ENCODE results near the gene ABHD15. TPM values are rescaled to one million over a fixed set of nuclear protein-coding genes. Genes with fewer than 3 reads are reported as not detected.

The ABHD15 gene
- total RNA-seq, 4 donors from 2014 or later = 6.8 to 18.3 (median 11.9) TPM

DNA sequence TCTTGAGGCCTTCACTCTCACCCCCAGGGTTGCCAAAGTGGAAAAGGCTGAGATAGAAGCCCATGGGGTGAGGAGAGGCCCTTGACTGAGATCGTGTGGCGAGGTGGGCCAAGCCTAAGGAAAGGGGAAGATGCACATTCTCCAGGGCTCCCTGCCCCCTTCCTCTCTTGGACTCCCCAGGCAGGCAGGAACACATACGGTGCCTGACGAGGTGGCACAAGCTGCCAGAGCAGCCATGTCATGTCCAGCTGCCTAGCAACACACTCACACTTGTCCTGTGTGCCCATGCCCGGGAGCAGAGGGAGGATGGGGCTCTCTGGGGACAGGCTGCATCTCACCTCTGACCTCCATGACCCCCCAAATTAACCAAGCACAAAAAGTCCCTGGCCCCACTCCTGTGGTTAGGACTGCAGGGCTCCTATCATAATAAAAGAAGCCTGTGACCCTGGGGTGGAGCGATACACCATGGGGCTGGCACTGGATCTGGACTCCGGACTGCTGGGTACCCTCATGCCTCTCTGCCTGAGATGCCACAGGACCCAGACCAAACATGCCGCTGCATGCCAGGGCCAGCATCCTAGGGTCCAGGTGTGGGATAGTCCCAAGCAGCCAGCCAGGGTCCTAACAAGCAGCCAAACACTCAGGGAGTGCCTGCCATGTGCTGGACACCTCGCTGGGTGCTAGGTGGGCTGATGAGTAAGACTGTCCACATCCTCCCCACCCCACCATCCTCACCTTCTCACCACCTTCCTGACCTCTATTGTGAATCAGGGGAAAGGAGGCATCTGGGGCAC is 20.0 kb upstream of the ABHD15 start:
- peaks cover 10 to 19% (median 18%) of the 10 kb centered on the region in 4 donors for H3K36me3 ChIP-seq
- H3K9me3 ChIP-seq = no peaks in the 10 kb centered on the region
- TF ChIP-seq POLR2A (IDR thresholded peaks at IDR 0.05; ENCODE audit: low read depth) (no peak), EP300 (IDR thresholded peaks at IDR 0.05) (no peak), POLR2AphosphoS5 (IDR thresholded peaks at IDR 0.05) (no peak)
- TF ChIP-seq, protein P1, sequence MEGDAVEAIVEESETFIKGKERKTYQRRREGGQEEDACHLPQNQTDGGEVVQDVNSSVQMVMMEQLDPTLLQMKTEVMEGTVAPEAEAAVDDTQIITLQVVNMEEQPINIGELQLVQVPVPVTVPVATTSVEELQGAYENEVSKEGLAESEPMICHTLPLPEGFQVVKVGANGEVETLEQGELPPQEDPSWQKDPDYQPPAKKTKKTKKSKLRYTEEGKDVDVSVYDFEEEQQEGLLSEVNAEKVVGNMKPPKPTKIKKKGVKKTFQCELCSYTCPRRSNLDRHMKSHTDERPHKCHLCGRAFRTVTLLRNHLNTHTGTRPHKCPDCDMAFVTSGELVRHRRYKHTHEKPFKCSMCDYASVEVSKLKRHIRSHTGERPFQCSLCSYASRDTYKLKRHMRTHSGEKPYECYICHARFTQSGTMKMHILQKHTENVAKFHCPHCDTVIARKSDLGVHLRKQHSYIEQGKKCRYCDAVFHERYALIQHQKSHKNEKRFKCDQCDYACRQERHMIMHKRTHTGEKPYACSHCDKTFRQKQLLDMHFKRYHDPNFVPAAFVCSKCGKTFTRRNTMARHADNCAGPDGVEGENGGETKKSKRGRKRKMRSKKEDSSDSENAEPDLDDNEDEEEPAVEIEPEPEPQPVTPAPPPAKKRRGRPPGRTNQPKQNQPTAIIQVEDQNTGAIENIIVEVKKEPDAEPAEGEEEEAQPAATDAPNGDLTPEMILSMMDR (IDR thresholded peaks at IDR 0.05) = no peak
- peak overlapping the region; percentile 85 to 99 (median 88) for H3K4me3 ChIP-seq
- no peaks in the 10 kb centered on the region for H3K27me3 ChIP-seq
- WGBS = 81% methylated on average over 5 of the region's 9 CpGs
- H3K27ac ChIP-seq (replicated peaks in 1 of 4) = peak overlapping the region; percentile 85 to 94 (median 88)
- peaks cover 73 to 92% (median 85%) of the 10 kb centered on the region in 4 donors for H3K4me1 ChIP-seq
- no peak for DNase-seq (ENCODE audit: extremely low spot score)
- intact Hi-C loops (cut with DNase I) = loop anchor here (5.0 kb wide), 1 partner anchor 40 kb away; no protein-coding TSS in a partner anchor

DNA sequence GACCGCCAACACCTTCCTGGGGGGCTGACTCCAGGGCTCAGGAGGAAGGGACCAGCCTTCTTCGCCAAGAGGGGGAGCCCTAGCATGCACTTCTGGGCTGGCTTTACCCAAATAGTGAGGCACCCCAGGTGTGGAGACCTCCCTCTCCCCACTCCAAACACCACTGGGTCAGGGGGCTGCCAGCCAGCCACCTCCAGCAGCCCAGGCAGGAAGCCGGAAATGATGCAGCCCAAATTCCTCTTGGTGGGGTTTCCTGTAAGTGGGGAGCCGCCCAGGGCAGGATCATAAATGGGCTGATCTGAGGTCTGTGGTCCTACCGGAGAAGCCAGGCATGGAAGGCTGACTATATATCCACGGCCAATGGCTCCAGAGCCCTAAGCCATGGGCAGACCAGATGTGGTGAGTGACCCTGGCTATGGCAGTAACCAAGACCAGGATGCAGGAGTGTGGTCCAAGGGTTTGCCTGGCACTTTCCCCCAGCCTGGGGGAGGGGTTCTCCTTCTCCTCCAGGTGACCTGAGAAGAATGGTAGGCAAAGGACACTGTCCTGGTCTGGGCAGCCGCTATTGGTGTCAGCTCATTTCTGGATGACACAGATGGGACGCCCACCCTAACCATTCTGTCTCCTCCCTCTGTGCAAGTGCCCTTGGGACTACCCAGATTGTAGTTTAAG is 18.4 kb upstream of the ABHD15 start:
- DNase-seq (ENCODE audit: extremely low spot score) = no peak
- TF ChIP-seq POLR2AphosphoS5 (IDR thresholded peaks at IDR 0.05) = peak; percentile 46 to 57
- no peak for TF ChIP-seq EP300 (IDR thresholded peaks at IDR 0.05)
- TF ChIP-seq, protein P1 (IDR thresholded peaks at IDR 0.05) = peak in 1 of 3 experiments; percentile 6
- WGBS = 52% methylated on average over 5 of the region's 8 CpGs

DNA sequence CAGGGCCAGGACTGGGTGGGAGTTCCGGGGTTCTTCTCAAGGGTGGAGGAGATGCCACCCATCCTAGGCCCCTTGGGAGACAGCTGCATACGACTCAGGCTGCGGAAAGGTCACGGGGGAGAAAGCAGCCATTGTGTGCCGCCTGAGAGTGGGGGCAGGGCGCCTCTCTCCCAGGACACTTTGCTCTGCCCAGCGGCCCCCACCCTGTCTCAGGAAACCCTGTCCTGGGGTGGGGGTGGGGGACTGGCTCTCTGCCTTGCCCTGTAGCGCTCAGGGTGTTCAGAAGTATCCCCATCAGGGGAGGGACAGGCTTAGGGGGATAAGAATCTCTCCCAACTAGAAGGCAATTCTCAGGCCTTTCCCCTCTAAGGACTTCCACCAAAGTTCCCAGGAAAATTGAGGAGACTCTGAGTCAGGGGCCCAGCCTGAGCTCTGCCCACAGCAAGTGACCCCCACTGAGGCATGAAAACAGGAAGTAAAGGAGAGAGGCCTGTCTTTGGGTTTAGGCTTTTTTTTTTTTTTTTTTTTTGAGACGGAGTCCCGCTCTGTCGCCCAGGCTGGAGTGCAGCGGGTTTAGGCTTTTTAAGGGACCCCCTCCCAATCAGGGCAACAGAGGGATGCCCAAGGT is 17.7 kb upstream of the ABHD15 start:
- intact Hi-C loops (cut with DNase I) = loop anchor here (5.0 kb wide), 2 partner anchors 33 to 43 kb away; no protein-coding TSS in a partner anchor
- Histone ChIP-seq H3K4me1 (peaks cover 62 to 90% (median 78%) of the 10 kb centered on the region in 4 donors), H3K27ac (replicated peaks in 1 of 4) (peak overlapping the region; percentile 75 to 90 (median 82)), H3K27me3 (no peaks in the 10 kb centered on the region), H3K36me3 (peaks cover 16 to 41% (median 36%) of the 10 kb centered on the region in 4 donors), H3K9me3 (no peaks in the 10 kb centered on the region), H3K4me3 (peak overlapping the region; percentile 32 to 50 (median 36))
- TF ChIP-seq EP300 (IDR thresholded peaks at IDR 0.05) (no peak), POLR2AphosphoS5 (IDR thresholded peaks at IDR 0.05) (peak in 1 of 2 donors; percentile 19)
- TF ChIP-seq, protein P1 (IDR thresholded peaks at IDR 0.05) = no peak
- WGBS = 53% methylated on average over 8 of the region's 12 CpGs
- no peak for DNase-seq (ENCODE audit: extremely low spot score)

More for the DNA sequence above, 18.4 kb upstream of the ABHD15 start:
- H3K4me1 ChIP-seq = peaks cover 64 to 92% (median 81%) of the 10 kb centered on the region in 4 donors
- no peaks in the 10 kb centered on the region for H3K9me3 ChIP-seq
- peak overlapping the region; percentile 32 to 50 (median 36) for H3K4me3 ChIP-seq
- intact Hi-C loops (cut with DNase I) = loop anchor here (5.0 kb wide), 1 partner anchor 42 kb away; no protein-coding TSS in a partner anchor
- H3K36me3 ChIP-seq = peaks cover 16 to 34% (median 32%) of the 10 kb centered on the region in 4 donors
- H3K27ac ChIP-seq (replicated peaks in 1 of 4) = peak overlapping the region; percentile 75 to 90 (median 82)
- H3K27me3 ChIP-seq = no peaks in the 10 kb centered on the region

DNA sequence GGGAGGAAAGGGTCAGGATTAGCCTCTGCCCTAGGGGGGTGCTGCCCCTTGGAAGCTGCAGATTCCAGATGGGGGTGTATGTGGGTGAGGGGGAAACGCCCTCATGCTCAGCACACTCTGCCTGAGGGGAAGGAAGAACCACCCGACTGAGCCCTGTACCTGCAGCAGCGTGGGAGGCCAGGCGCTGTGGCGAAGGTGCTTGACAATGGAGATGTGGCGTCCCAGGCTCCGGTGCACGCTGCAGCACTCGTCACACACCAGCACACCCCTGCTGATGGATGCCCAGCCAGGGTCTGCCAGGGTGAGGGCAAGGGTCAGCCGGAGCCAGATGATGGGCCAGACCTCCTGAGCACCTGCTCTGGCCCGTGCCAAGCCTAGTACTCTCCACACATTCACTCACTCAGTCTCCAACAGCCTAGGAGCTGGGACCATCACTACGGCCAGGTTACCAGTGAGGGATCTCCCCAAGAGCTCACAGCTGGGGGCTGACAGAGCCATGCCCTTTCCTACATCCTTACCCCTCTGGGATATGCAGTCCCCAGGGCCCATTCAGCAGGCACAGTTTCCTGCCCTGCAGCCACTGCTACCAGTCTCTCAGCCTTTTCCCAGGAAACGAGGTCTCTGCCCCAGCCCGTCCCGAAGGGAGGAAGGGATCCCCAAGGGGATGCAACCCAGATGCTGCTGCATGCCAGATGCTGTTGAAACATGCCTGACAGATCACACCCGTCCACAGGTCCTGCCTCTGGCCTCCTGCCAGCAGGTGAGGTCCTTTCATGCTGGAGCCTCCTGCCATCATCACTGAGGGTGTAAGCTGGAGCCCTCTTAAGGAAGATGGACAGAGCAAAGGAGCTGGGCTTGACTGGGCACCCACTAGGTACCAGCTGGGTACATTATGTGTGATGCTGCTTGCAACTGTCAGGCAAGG is 16.7 kb upstream of the ABHD15 start:
- WGBS = 97% methylated on average over 11 of the region's 16 CpGs
- no peak for DNase-seq (ENCODE audit: extremely low spot score)
- H3K27ac ChIP-seq (replicated peaks in 1 of 4) = peak overlapping the region; percentile 75 to 90 (median 82)
- TF ChIP-seq POLR2A (IDR thresholded peaks at IDR 0.05; ENCODE audit: low read depth) (no peak), POLR2AphosphoS5 (IDR thresholded peaks at IDR 0.05) (no peak), EP300 (IDR thresholded peaks at IDR 0.05) (no peak)
- TF ChIP-seq, protein P1 (IDR thresholded peaks at IDR 0.05) = no peak
- H3K4me3 ChIP-seq = no peak overlapping the region
- peaks cover 62 to 88% (median 78%) of the 10 kb centered on the region in 4 donors for H3K4me1 ChIP-seq
- H3K27me3 ChIP-seq = no peaks in the 10 kb centered on the region
- H3K9me3 ChIP-seq = no peaks in the 10 kb centered on the region
- H3K36me3 ChIP-seq = peaks cover 16 to 51% (median 46%) of the 10 kb centered on the region in 4 donors
- intact Hi-C loops (cut with DNase I) = loop anchor here (5.0 kb wide), 1 partner anchor 34 kb away; no protein-coding TSS in a partner anchor
